HepG2 (cell line): ENCODE data around the gene DNM3. TPM values are rescaled to one million over a fixed set of nuclear protein-coding genes. Genes with fewer than 3 reads are reported as not detected.

Source experiments
- CREBL2 ChIP-seq: sonication (generic); formaldehyde crosslinking; IDR thresholded peaks from 2 replicates; pipeline ENCODE4 v1.8.1; 2023; ENCODE audit warnings: missing genetic modification reagents, mild to moderate bottlenecking, borderline replicate concordance
- HIC2 ChIP-seq: sonication (generic); formaldehyde crosslinking; IDR thresholded peaks from 2 replicates; pipeline ENCODE4 v1.9.0; 2022; ENCODE audit warnings: low read depth, missing genetic modification reagents
- IKZF4 ChIP-seq: sonication (generic); formaldehyde crosslinking; IDR thresholded peaks from 2 replicates; pipeline ENCODE4 v1.5.1; 2020; ENCODE audit warnings: borderline replicate concordance, mild to moderate bottlenecking, low read depth, missing genetic modification reagents; ENCODE audit errors: not compliant biosample characterization
- KDM3A ChIP-seq: IDR thresholded peaks from 2 replicates; pipeline ENCODE4 v1.6.1; 2018; ENCODE audit warnings: low read depth, missing compliant biosample characterization
- POLR2A ChIP-seq, 2 experiments: IDR thresholded peaks; 2 replicates each; pipeline ENCODE4 v1.6.1; 2011; ENCODE audit warnings: low read depth in 2 of 2, low read length in 2 of 2, mild to moderate bottlenecking in 1 of 2, moderate library complexity in 1 of 2; ENCODE audit not compliant: insufficient read depth in 1 of 2
- PREB ChIP-seq: sonication (generic); formaldehyde crosslinking; IDR thresholded peaks from 2 replicates; pipeline ENCODE4 v1.4.0; 2020; ENCODE audit warnings: missing genetic modification reagents
- SOX6 ChIP-seq, 2 experiments: fragments of 450-650 bp in 1 of 2; sonication (generic) in 1 of 2; formaldehyde crosslinking in 1 of 2; IDR thresholded peaks; 2 replicates each; pipeline versions ENCODE4 v1.4.0 to v1.6.1; 2017 to 2020; ENCODE audit warnings: antibody characterized with exemption in 1 of 2, mild to moderate bottlenecking in 1 of 2, missing genetic modification reagents in 1 of 2
- TEF ChIP-seq: sonication (generic); formaldehyde crosslinking; IDR thresholded peaks from 2 replicates; pipeline ENCODE4 v1.5.0; 2020; ENCODE audit warnings: missing genetic modification reagents
- WIZ ChIP-seq: sonication (generic); formaldehyde crosslinking; IDR thresholded peaks from 2 replicates; pipeline ENCODE4 v1.5.1; 2020; ENCODE audit warnings: mild to moderate bottlenecking, missing genetic modification reagents
- ZBTB20 ChIP-seq: sonication (generic); formaldehyde crosslinking; IDR thresholded peaks from 2 replicates; pipeline ENCODE4 v1.8.1; 2023; ENCODE audit warnings: missing genetic modification reagents, low read depth, mild to moderate bottlenecking, borderline replicate concordance
- ZNF335 ChIP-seq: sonication (generic); formaldehyde crosslinking; IDR thresholded peaks from 2 replicates; pipeline ENCODE4 v1.4.0; 2020; ENCODE audit warnings: missing genetic modification reagents
- ZNF563 ChIP-seq: sonication (generic); formaldehyde crosslinking; IDR thresholded peaks from 2 replicates; pipeline ENCODE4 v1.8.0; 2022; ENCODE audit warnings: mild to moderate bottlenecking, moderate library complexity, missing genetic modification reagents
- ZNF572 ChIP-seq: sonication (generic); formaldehyde crosslinking; IDR thresholded peaks from 2 replicates; pipeline ENCODE4 v1.5.1; 2020; ENCODE audit warnings: mild to moderate bottlenecking, missing genetic modification reagents
- polyA plus RNA-seq, 8 experiments: library from polyadenylated mRNA; depleted of rRNA in 3 of 8; stranded (reverse) in 7 of 8; unstranded in 1 of 8; fragments of >200 nt; fragmentation: Illumina TruSeq in 4 of 8; extraction: Trizol in 4 of 8; gene quantifications; 2 replicates each; pipeline versions ENCODE4 v1.2.1 to v1.2.3, GENCODE V29; 2011 to 2016; ENCODE audit warnings: low read depth in 4 of 8, missing spikeins in 1 of 8, mixed read lengths in 1 of 8; ENCODE audit not compliant: insufficient read depth in 1 of 8
- total RNA-seq, 5 experiments: library from RNA; depleted of rRNA; stranded (reverse); fragments of >200 nt; fragmentation: Illumina TruSeq; extraction: Trizol; gene quantifications; 2 replicates each; pipeline ENCODE4 v1.2.3, GENCODE V29; 2016; ENCODE audit warnings: low read depth in 1 of 5

DNM3 gene
- total and polyA plus RNA-seq, 2 of the 13 experiments (the other 11 are each of a cell fraction or from before 2014, with no cell fraction given), result 0.05 TPM; not detected in 1

GRCh38 chr1:172425339-172425738 lies 584.0 kb downstream of the DNM3 start (continued):
- TF ChIP-seq HIC2 (CRISPR knock-in tag), result no peak
- no peak for TF ChIP-seq SOX6 (IDR thresholded peaks at IDR 0.05)
- TF ChIP-seq SOX6 (CRISPR knock-in tag; IDR thresholded peaks at IDR 0.05), result no peak
- no peak for TF ChIP-seq ZBTB20 (CRISPR knock-in tag)
- TF ChIP-seq ZNF563 (CRISPR knock-in tag), result no peak
- TF ChIP-seq PREB (CRISPR knock-in tag), result no peak
- no peak for TF ChIP-seq TEF (CRISPR knock-in tag)
- no peak for TF ChIP-seq CREBL2 (CRISPR knock-in tag)
- TF ChIP-seq KDM3A, result no peak
- TF ChIP-seq WIZ (CRISPR knock-in tag), result no peak
- no peak for TF ChIP-seq ZNF572 (CRISPR knock-in tag)
- TF ChIP-seq ZNF335 (CRISPR knock-in tag), result no peak
- TF ChIP-seq POLR2A (IDR thresholded peaks at IDR 0.05; ENCODE audit: insufficient read depth in 1 of 2, low read depth in 2 of 2, low read length in 2 of 2), result no peak
- TF ChIP-seq IKZF4 (CRISPR knock-in tag), result no peak
